Right lobe of liver (tissue), 6 donors: ENCODE measurements around the gene GDPD4. TPM values are rescaled to one million over a fixed set of nuclear protein-coding genes. Genes with fewer than 3 reads are reported as not detected.

ENCODE experiments used
- ATAC-seq, 4 donors: fragments of 200-7000 bp; cut with Tn5 transposase; one replicate each; pipeline ENCODE4 v1.9.1; 2020; ENCODE audit warnings: mild to moderate bottlenecking in 4 of 4, moderate library complexity in 4 of 4
- DNase-seq, 3 donors: peaks; one replicate each; pipeline ENCODE4 v3.0.0-alpha.2; 2020
- H3K27ac ChIP-seq, 3 donors: fragments of 200-600 bp; one replicate each; pipeline ENCODE4 v1.8.0; 2022
- H3K27me3 ChIP-seq, 2 donors: fragments of 200-600 bp; one replicate each; pipeline ENCODE4 v1.8.0; 2022
- H3K36me3 ChIP-seq, 4 donors: fragments of 200-600 bp; sonication (generic) in 1 of 4; one replicate each; pipeline versions ENCODE4 v1.5.1 to v1.8.0; 2017 to 2022; ENCODE audit warnings: control low read depth in 1 of 4
- H3K4me1 ChIP-seq, 4 donors: fragments of 200-600 bp; sonication (generic) in 1 of 4; one replicate each; pipeline versions ENCODE4 v1.5.1 to v1.8.0; 2017 to 2022; ENCODE audit warnings: control low read depth in 1 of 4
- H3K4me3 ChIP-seq, 3 donors: fragments of 200-600 bp; one replicate each; pipeline ENCODE4 v1.8.0; 2022
- H3K9me3 ChIP-seq, 4 donors: fragments of 200-600 bp; sonication (generic) in 1 of 4; one replicate each; pipeline versions ENCODE4 v1.5.1 to v1.8.0; 2017 to 2022; ENCODE audit warnings: control low read depth in 1 of 4
- CTCF ChIP-seq, 4 donors: fragments of 200-600 bp in 3 of 4; fragments of 450-650 bp in 1 of 4; IDR thresholded peaks; one replicate each; pipeline versions ENCODE4 v1.5.1 to v1.8.0; 2016 to 2022; ENCODE audit warnings: antibody characterized with exemption in 4 of 4, mild to moderate bottlenecking in 2 of 4
- POLR2A ChIP-seq: fragments of 450-650 bp; IDR thresholded peaks from one replicate; pipeline ENCODE4 v1.6.1; 2017; ENCODE audit warnings: antibody characterized with exemption, mild to moderate bottlenecking
- WGBS: methylation state at CpG from one replicate; pipeline ENCODE4 v1.1.6; 2018; ENCODE audit warnings: low coverage, low lambda C conversion rate; ENCODE audit not compliant: insufficient coverage; ENCODE audit errors: missing lambda C conversion rate; 5-methylcytosine and 5-hydroxymethylcytosine counted together
- intact Hi-C, 2 donors: fragments of 100-400 bp; cut with DNase I; formaldehyde crosslinking; loops; one replicate each; pipeline versions ENCODE4 v1.11.2 to v1.14.1; 2022
- total RNA-seq, 6 experiments: library from RNA; depleted of rRNA in 2 of 6; stranded (reverse); fragments of >200 nt in 2 of 6; fragmentation: NEBNext Ultra II Directional in 3 of 6; extraction: Animal tissue kit (Norgen Biotek cat#: 25700) in 3 of 6; gene quantifications; one replicate each; pipeline versions ENCODE4 v1.1.0 to v1.2.4, GENCODE V29; 2016 to 2023
- donor health status: DM: no; HTN: yes; CAD: no.
- donor health status: DM: no; HTN: no; CAD: no.
- donor health status: DM: no; HTN: no; CAD: no.
- donor health status: DM: no; HTN: yes; CAD: no.
- donor health status: DM: no; HTN: yes; CAD: no.

The GDPD4 gene
- total RNA-seq, 6 experiments from 2014 or later, result 0.29 to 0.53 (median 0.44) TPM; not detected in 2

GRCh38 chr11:77299528-77299993 is 1.9 kb downstream of the GDPD4 start:
- no peak overlapping the region for H3K27ac ChIP-seq
- ATAC-seq, result no peak

GRCh38 chr11:77294040-77294439 is 7.4 kb downstream of the GDPD4 start:
- H3K9me3 ChIP-seq, result no peaks in the 10 kb centered on the region
- TF ChIP-seq CTCF (IDR thresholded peaks at IDR 0.05), result no peak
- no peak for TF ChIP-seq POLR2A
- no peaks in the 10 kb centered on the region for H3K36me3 ChIP-seq
- intact Hi-C loops, result no loop called here
- 62% methylated on average over 3 of the region's 3 CpGs for WGBS
- H3K4me3 ChIP-seq, result no peak overlapping the region
- no peaks in the 10 kb centered on the region for H3K27me3 ChIP-seq
- ATAC-seq (no peak), DNase-seq (no peak)
- no peaks in the 10 kb centered on the region for H3K4me1 ChIP-seq
- H3K27ac ChIP-seq, result no peak overlapping the region

More at GRCh38 chr11:77299528-77299993, 1.9 kb downstream of the GDPD4 start:
- no peak for TF ChIP-seq POLR2A
- TF ChIP-seq CTCF (IDR thresholded peaks at IDR 0.05), result no peak
- H3K36me3 ChIP-seq, result no peaks in the 10 kb centered on the region
- H3K27me3 ChIP-seq, result no peaks in the 10 kb centered on the region
- peaks cover 0 to 5% (median 0%) of the 10 kb centered on the region in 4 donors for H3K4me1 ChIP-seq
- 57% methylated on average over 1 of the region's 2 CpGs for WGBS
- no peak overlapping the region for H3K4me3 ChIP-seq
- DNase-seq, result no peak
- intact Hi-C loops, result no loop called here
- H3K9me3 ChIP-seq, result no peaks in the 10 kb centered on the region

- Histone ChIP-seq H3K27me3 (no peaks in the 10 kb centered on the region), H3K4me1 (peaks cover 0 to 5% (median 0%) of the 10 kb centered on the region in 4 donors), H3K27ac (no peak overlapping the region), H3K4me3 (no peak overlapping the region), H3K36me3 (no peaks in the 10 kb centered on the region), H3K9me3 (no peaks in the 10 kb centered on the region)
- no peak for ATAC-seq
- DNase-seq, result no peak
- intact Hi-C loops, result no loop called here
- TF ChIP-seq CTCF (IDR thresholded peaks at IDR 0.05) (no peak), POLR2A (no peak)
- WGBS, result 79% methylated on average over 3 of the region's 4 CpGs
These were observed 11.7 kb downstream of the GDPD4 start for GRCh38 chr11:77289737-77290136.

GRCh38 chr11:77287615-77288273 is 13.7 kb downstream of the GDPD4 start:
- TF ChIP-seq POLR2A (no peak), CTCF (IDR thresholded peaks at IDR 0.05) (no peak)
- H3K36me3 ChIP-seq, result no peaks in the 10 kb centered on the region
- intact Hi-C loops, result no loop called here
- H3K4me3 ChIP-seq, result no peak overlapping the region
- H3K27me3 ChIP-seq, result no peaks in the 10 kb centered on the region
- peaks cover 0 to 11% (median 0%) of the 10 kb centered on the region in 4 donors for H3K4me1 ChIP-seq
- 79% methylated on average over 5 of the region's 5 CpGs for WGBS
- H3K27ac ChIP-seq, result no peak overlapping the region
- no peak for ATAC-seq
- no peak for DNase-seq
- H3K9me3 ChIP-seq, result no peaks in the 10 kb centered on the region
